NB4 (cell line): ENCODE results near the gene CUX1.

Experiments used
- CTCF ChIP-seq: IDR thresholded peaks from one replicate; pipeline ENCODE4 v1.5.1; 2012; ENCODE audit warnings: low read depth, low read length
- MAX ChIP-seq: IDR thresholded peaks from 2 replicates; pipeline ENCODE4 v1.6.1; 2011; ENCODE audit warnings: low read depth, low read length
- POLR2A ChIP-seq: IDR thresholded peaks from 2 replicates; pipeline ENCODE4 v1.6.1; 2011; ENCODE audit warnings: mild to moderate bottlenecking; ENCODE audit not compliant: insufficient read length; ENCODE audit errors: extremely low read depth

- TF ChIP-seq CTCF (no peak), MAX (no peak), POLR2A (no peak)
Measured at GRCh38 chr7:102061354-102061945, 244.0 kb downstream of the CUX1 start.
